ENCODE results near the gene ZNF473. TPM values are rescaled to one million over a fixed set of nuclear protein-coding genes. Genes with fewer than 3 reads are reported as not detected.

Gene ZNF473
- total RNA-seq, 1 experiment from 2014 or later, result 11.7 TPM

- Histone ChIP-seq H3K27ac (ENCODE audit: low read length) (no peak overlapping the region), H3K4me1 (ENCODE audit: control insufficient read depth, insufficient read depth, low read length) (no peaks in the 10 kb centered on the region), H3K27me3 (ENCODE audit: control insufficient read depth, insufficient read depth, low read length) (no peaks in the 10 kb centered on the region), H3K9me3 (ENCODE audit: control insufficient read depth, insufficient read depth, low read depth, low read length) (no peaks in the 10 kb centered on the region), H3K4me3 (ENCODE audit: low read depth in 2 of 2, low read length in 2 of 2) (no peak overlapping the region), H3K36me3 (ENCODE audit: control insufficient read depth, insufficient read depth, low read length) (no peaks in the 10 kb centered on the region)
- POLR2A ChIA-PET, result no interaction called here
- CTCF ChIA-PET, result no interaction called here
- TF ChIP-seq CTCF (IDR thresholded peaks at IDR 0.05) (no peak), POLR2AphosphoS5 (IDR thresholded peaks at IDR 0.05; ENCODE audit: low read depth, low read length) (no peak), REST (IDR thresholded peaks at IDR 0.05; ENCODE audit: insufficient read depth in 1 of 2, low read depth in 2 of 2, low read length in 1 of 2) (no peak), TCF7L2 (IDR thresholded peaks at IDR 0.05; ENCODE audit: low read depth, low read length) (no peak), SIN3A (IDR thresholded peaks at IDR 0.05; ENCODE audit: borderline replicate concordance, insufficient read depth, low read depth, low read length) (no peak)
- no peak for DNase-seq (ENCODE audit: low read depth, low spot score)
- ATAC-seq, result no peak
- BruUV-seq (replicated peaks), result no TSS peak
- in situ Hi-C loops (cut with HindIII; ENCODE audit: low pct_unique_long_range_greater_than_20kb, low sequenced_read_pairs) (no loop called here), intact Hi-C loops (cut with micrococcal nuclease; ENCODE audit: unreplicated experiment) (no loop called here)
Measured at GRCh38 chr19:49976496-49976895, 49.3 kb upstream of the ZNF473 start.

- Histone ChIP-seq H3K27me3 (ENCODE audit: control insufficient read depth, insufficient read depth, low read length) (no peaks in the 10 kb centered on the region), H3K9me3 (ENCODE audit: control insufficient read depth, insufficient read depth, low read depth, low read length) (no peaks in the 10 kb centered on the region), H3K36me3 (ENCODE audit: control insufficient read depth, insufficient read depth, low read length) (no peaks in the 10 kb centered on the region), H3K4me1 (ENCODE audit: control insufficient read depth, insufficient read depth, low read length) (no peaks in the 10 kb centered on the region), H3K27ac (ENCODE audit: low read length) (no peak overlapping the region), H3K4me3 (ENCODE audit: low read depth in 2 of 2, low read length in 2 of 2) (no peak overlapping the region)
- BruUV-seq (replicated peaks), result no TSS peak
- in situ Hi-C loops (cut with HindIII; ENCODE audit: low pct_unique_long_range_greater_than_20kb, low sequenced_read_pairs), result no loop called here
- POLR2A ChIA-PET, result no interaction called here
- TF ChIP-seq CTCF (IDR thresholded peaks at IDR 0.05) (no peak), POLR2AphosphoS5 (IDR thresholded peaks at IDR 0.05; ENCODE audit: low read depth, low read length) (no peak), TCF7L2 (IDR thresholded peaks at IDR 0.05; ENCODE audit: low read depth, low read length) (no peak), REST (IDR thresholded peaks at IDR 0.05; ENCODE audit: insufficient read depth in 1 of 2, low read depth in 2 of 2, low read length in 1 of 2) (no peak), SIN3A (IDR thresholded peaks at IDR 0.05; ENCODE audit: borderline replicate concordance, insufficient read depth, low read depth, low read length) (no peak)
- CTCF ChIA-PET, result no interaction called here
- intact Hi-C loops (cut with micrococcal nuclease; ENCODE audit: unreplicated experiment), result no loop called here
- DNase-seq (ENCODE audit: low read depth, low spot score) (no peak), ATAC-seq (no peak)
Measured at GRCh38 chr19:49977076-49977475, 48.7 kb upstream of the ZNF473 start.

All from Panc1 (cell line).